Osteoblast (primary cell): ENCODE measurements around the gene TCF7L2. TPM values are rescaled to one million over a fixed set of nuclear protein-coding genes. Genes with fewer than 3 reads are reported as not detected.

ENCODE experiments used
- DNase-seq: peaks from one replicate; pipeline ENCODE4 v3.0.0; 2011; ENCODE audit warnings: low spot score, mixed read lengths; ENCODE audit not compliant: insufficient read length; ENCODE audit errors: missing footprints
- H2AFZ ChIP-seq: 2 replicates; pipeline ENCODE4 v1.6.0; 2011; ENCODE audit warnings: mild to moderate bottlenecking, low read length
- H3K27ac ChIP-seq: 2 replicates; pipeline ENCODE4 v1.5.1; 2011; ENCODE audit warnings: mild to moderate bottlenecking, low read depth, low read length, moderate library complexity
- H3K27me3 ChIP-seq: 2 replicates; pipeline ENCODE4 v1.6.0; 2012; ENCODE audit warnings: mild to moderate bottlenecking, control low read depth, inconsistent platforms, low read length, moderate library complexity; ENCODE audit not compliant: insufficient read depth
- H3K36me3 ChIP-seq: 2 replicates; pipeline ENCODE4 v1.5.1; 2011; ENCODE audit warnings: mild to moderate bottlenecking, low read length, control low read depth, moderate library complexity; ENCODE audit not compliant: insufficient read depth
- H3K4me1 ChIP-seq: 2 replicates; pipeline ENCODE4 v1.5.1; 2011; ENCODE audit warnings: mild to moderate bottlenecking, low read length, control low read depth, moderate library complexity; ENCODE audit not compliant: insufficient read depth
- H3K4me2 ChIP-seq: 2 replicates; pipeline ENCODE4 v1.6.0; 2011; ENCODE audit warnings: mild to moderate bottlenecking, low read length; ENCODE audit not compliant: insufficient read depth
- H3K4me3 ChIP-seq: fragments of 200-600 bp; sonication (generic); 3 replicates; pipeline ENCODE4 v1.5.1; 2012; ENCODE audit warnings: mild to moderate bottlenecking, low read length, inconsistent platforms; ENCODE audit not compliant: insufficient read depth
- H3K79me2 ChIP-seq: 2 replicates; pipeline ENCODE4 v1.6.0; 2012; ENCODE audit warnings: mild to moderate bottlenecking, low read length, control low read depth, inconsistent platforms; ENCODE audit not compliant: insufficient read depth
- H3K9me3 ChIP-seq: 2 replicates; pipeline ENCODE4 v1.5.1; 2011; ENCODE audit warnings: low read depth, low read length, control low read depth
- H4K20me1 ChIP-seq: 2 replicates; pipeline ENCODE4 v1.6.0; 2012; ENCODE audit warnings: mild to moderate bottlenecking, low read length, control low read depth; ENCODE audit not compliant: insufficient read depth
- CTCF ChIP-seq: IDR thresholded peaks from 2 replicates; pipeline ENCODE4 v1.5.1; 2011; ENCODE audit warnings: mild to moderate bottlenecking, low read depth, low read length, moderate library complexity; ENCODE audit errors: extremely low read depth
- total RNA-seq: library from RNA; depleted of rRNA; stranded (reverse); fragments of >200 nt; gene quantifications from 2 replicates; pipeline ENCODE4 v1.2.3, GENCODE V29; 2012

Gene TCF7L2
- total RNA-seq, 1 donor = 9.0 TPM

- H3K9me3 ChIP-seq = no peaks in the 10 kb centered on the region
- no peaks in the 10 kb centered on the region for H3K27me3 ChIP-seq
- peaks cover 30% of the 10 kb centered on the region for H3K4me1 ChIP-seq
- peak overlapping the region; percentile 83 for H3K27ac ChIP-seq
- no peak for TF ChIP-seq CTCF
- peaks cover 6% of the 10 kb centered on the region for H3K36me3 ChIP-seq
- H2AFZ ChIP-seq = no peak overlapping the region
- H3K79me2 ChIP-seq = peaks cover 14% of the 10 kb centered on the region
- peak overlapping the region; percentile 40 for H3K4me2 ChIP-seq
- no peak overlapping the region for H3K4me3 ChIP-seq
- H4K20me1 ChIP-seq = no peaks in the 10 kb centered on the region
- peak; percentile 95 for DNase-seq
These were observed 137.3 kb downstream of the TCF7L2 start for GRCh38 chr10:113087165-113088029.

- no peaks in the 10 kb centered on the region for H3K27me3 ChIP-seq
- no peaks in the 10 kb centered on the region for H3K9me3 ChIP-seq
- no peaks in the 10 kb centered on the region for H4K20me1 ChIP-seq
- H3K4me1 ChIP-seq = peaks cover 33% of the 10 kb centered on the region
- no peak overlapping the region for H3K4me3 ChIP-seq
- H3K27ac ChIP-seq = peak overlapping the region; percentile 83
- peaks cover 10% of the 10 kb centered on the region for H3K79me2 ChIP-seq
- TF ChIP-seq CTCF = no peak
- H3K36me3 ChIP-seq = peaks cover 6% of the 10 kb centered on the region
- H3K4me2 ChIP-seq = no peak overlapping the region
- DNase-seq = no peak
- no peak overlapping the region for H2AFZ ChIP-seq
These were observed 138.1 kb downstream of the TCF7L2 start for GRCh38 chr10:113088194-113088593.

- Histone ChIP-seq H3K4me2 (no peak overlapping the region), H4K20me1 (no peaks in the 10 kb centered on the region), H3K4me1 (peaks cover 32% of the 10 kb centered on the region), H3K4me3 (no peak overlapping the region), H3K27ac (no peak overlapping the region), H2AFZ (no peak overlapping the region), H3K9me3 (no peaks in the 10 kb centered on the region), H3K36me3 (peaks cover 6% of the 10 kb centered on the region), H3K27me3 (no peaks in the 10 kb centered on the region), H3K79me2 (peaks cover 6% of the 10 kb centered on the region)
- TF ChIP-seq CTCF = no peak
- DNase-seq = no peak
These were observed 139.5 kb downstream of the TCF7L2 start for GRCh38 chr10:113089551-113089950.

- no peaks in the 10 kb centered on the region for H4K20me1 ChIP-seq
- H3K27ac ChIP-seq = no peak overlapping the region
- H3K4me3 ChIP-seq = no peak overlapping the region
- no peak overlapping the region for H3K4me2 ChIP-seq
- no peak for TF ChIP-seq CTCF
- no peak for DNase-seq
- H3K27me3 ChIP-seq = no peaks in the 10 kb centered on the region
- peaks cover 2% of the 10 kb centered on the region for H3K79me2 ChIP-seq
- H3K9me3 ChIP-seq = no peaks in the 10 kb centered on the region
- H2AFZ ChIP-seq = no peak overlapping the region
- H3K4me1 ChIP-seq = peaks cover 23% of the 10 kb centered on the region
- H3K36me3 ChIP-seq = no peaks in the 10 kb centered on the region
These were observed 141.9 kb downstream of the TCF7L2 start for GRCh38 chr10:113091920-113092319.
